Measurements from ENCODE around the gene NANOS1.

Gene NANOS1

GRCh38 chr10:118986815-118987790 is 42.4 kb upstream of the NANOS1 start:
- TF ChIP-seq, protein P1, sequence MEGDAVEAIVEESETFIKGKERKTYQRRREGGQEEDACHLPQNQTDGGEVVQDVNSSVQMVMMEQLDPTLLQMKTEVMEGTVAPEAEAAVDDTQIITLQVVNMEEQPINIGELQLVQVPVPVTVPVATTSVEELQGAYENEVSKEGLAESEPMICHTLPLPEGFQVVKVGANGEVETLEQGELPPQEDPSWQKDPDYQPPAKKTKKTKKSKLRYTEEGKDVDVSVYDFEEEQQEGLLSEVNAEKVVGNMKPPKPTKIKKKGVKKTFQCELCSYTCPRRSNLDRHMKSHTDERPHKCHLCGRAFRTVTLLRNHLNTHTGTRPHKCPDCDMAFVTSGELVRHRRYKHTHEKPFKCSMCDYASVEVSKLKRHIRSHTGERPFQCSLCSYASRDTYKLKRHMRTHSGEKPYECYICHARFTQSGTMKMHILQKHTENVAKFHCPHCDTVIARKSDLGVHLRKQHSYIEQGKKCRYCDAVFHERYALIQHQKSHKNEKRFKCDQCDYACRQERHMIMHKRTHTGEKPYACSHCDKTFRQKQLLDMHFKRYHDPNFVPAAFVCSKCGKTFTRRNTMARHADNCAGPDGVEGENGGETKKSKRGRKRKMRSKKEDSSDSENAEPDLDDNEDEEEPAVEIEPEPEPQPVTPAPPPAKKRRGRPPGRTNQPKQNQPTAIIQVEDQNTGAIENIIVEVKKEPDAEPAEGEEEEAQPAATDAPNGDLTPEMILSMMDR (conservative IDR thresholded peaks at IDR 0.05; ENCODE audit: low read length): no peak
- no peak for DNase-seq (ENCODE audit: low read depth)
- H3K4me3 ChIP-seq (ENCODE audit: low read length): no peak overlapping the region

- TF ChIP-seq, protein P1 (conservative IDR thresholded peaks at IDR 0.05; ENCODE audit: low read length): no peak
- DNase-seq (ENCODE audit: low read depth): no peak
- no peak overlapping the region for H3K4me3 ChIP-seq (ENCODE audit: low read length)
Measured at GRCh38 chr10:118990326-118990725, 39.2 kb upstream of the NANOS1 start.

DNA sequence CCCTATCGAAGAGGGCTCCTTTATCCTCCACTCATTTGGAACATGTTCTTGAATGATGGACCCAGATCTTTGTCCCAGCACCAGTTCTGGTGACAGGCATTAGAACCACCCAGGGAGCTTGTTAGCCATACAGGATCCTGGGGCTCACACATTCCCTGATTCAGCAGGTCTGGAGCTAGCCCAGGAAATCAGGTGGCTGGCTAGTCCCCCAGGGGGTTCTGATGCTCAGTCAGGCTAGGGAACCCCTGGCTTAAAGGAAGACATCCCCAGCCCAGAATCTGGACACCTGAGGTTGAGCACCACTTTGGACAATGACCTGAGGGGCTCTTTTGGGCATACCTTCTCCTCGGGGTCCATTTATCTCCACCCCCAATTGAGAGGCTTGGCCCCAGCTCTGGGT is 37.0 kb upstream of the NANOS1 start:
- DNase-seq (ENCODE audit: low read depth): no peak
- no peak overlapping the region for H3K4me3 ChIP-seq (ENCODE audit: low read length)
- TF ChIP-seq, protein P1 (conservative IDR thresholded peaks at IDR 0.05; ENCODE audit: low read length): no peak

GRCh38 chr10:118993214-118993613 is 36.3 kb upstream of the NANOS1 start:
- TF ChIP-seq, protein P1 (conservative IDR thresholded peaks at IDR 0.05; ENCODE audit: low read length): no peak
- H3K4me3 ChIP-seq (ENCODE audit: low read length): no peak overlapping the region
- DNase-seq (ENCODE audit: low read depth): no peak

GRCh38 chr10:118994321-118994720 is 35.2 kb upstream of the NANOS1 start:
- DNase-seq (ENCODE audit: low read depth): no peak
- TF ChIP-seq, protein P1 (conservative IDR thresholded peaks at IDR 0.05; ENCODE audit: low read length): no peak
- H3K4me3 ChIP-seq (ENCODE audit: low read length): no peak overlapping the region

DNA sequence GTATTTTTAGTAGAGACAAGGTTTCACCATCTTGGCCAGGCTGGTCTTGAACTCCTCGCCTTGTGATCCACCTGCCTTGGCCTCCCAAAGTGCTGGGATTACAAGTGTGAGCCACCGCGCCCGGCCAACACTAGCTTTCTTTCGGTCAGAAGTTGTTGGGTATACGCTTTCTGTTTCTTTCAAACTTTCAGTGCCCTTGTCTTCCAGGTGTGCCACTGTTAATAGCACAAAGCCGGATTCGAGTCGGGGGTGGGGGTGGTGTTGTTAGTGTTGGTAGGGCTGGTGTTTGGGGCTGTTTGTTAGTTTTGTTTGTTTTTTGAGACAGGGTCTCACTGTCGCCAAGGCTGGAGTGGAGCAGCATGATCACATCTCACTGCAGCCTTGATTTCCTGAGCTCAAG is 33.8 kb upstream of the NANOS1 start:
- no peak overlapping the region for H3K4me3 ChIP-seq (ENCODE audit: low read length)
- no peak for DNase-seq (ENCODE audit: low read depth)
- TF ChIP-seq, protein P1 (conservative IDR thresholded peaks at IDR 0.05; ENCODE audit: low read length): no peak

DNA sequence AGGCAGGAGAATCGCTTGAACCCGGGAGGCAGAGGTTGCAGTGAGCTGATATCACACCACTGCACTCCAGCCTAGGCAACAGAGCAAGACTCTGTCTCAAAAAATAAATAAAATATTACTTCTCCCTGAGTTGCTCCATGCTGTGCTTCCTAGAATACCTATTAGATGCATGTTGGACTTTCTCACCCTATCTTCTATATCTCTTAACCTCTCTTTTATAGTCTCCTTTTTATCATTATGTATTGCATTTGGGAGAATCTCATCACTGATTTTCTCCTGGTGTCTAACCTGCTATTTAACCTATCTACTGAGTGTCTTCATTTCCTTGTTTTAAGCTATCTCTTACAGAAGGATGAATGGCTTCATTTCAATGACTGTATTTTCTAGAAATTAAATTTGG is 32.1 kb upstream of the NANOS1 start:
- DNase-seq (ENCODE audit: low read depth): no peak
- no peak overlapping the region for H3K4me3 ChIP-seq (ENCODE audit: low read length)
- TF ChIP-seq, protein P1 (conservative IDR thresholded peaks at IDR 0.05; ENCODE audit: low read length): no peak
